Astrocyte (in vitro differentiated cells and primary cell): ENCODE results near the gene RGR. TPM values are rescaled to one million over a fixed set of nuclear protein-coding genes. Genes with fewer than 3 reads are reported as not detected.
"Not testable (repeated sequence)": the region's sequence is repeated elsewhere in the genome, so short reads cannot be mapped to it uniquely, and the experiment has no call there.

Source experiments
- DNase-seq: peaks from one replicate; pipeline ENCODE4 v3.0.0-alpha.2; 2010; ENCODE audit warnings: low read depth
- FAIRE-seq: peaks from 2 replicates; lab custom pipeline; 2011; peaks lifted over from hg19 to GRCh38; lab: Jason Lieb, UNC
- H2AFZ ChIP-seq: 2 replicates; pipeline ENCODE4 v1.6.0; 2012; ENCODE audit warnings: low read depth, low read length, inconsistent platforms
- H3K27ac ChIP-seq: 2 replicates; pipeline ENCODE4 v1.5.1; 2011; ENCODE audit warnings: low read depth, low read length, inconsistent platforms
- H3K27me3 ChIP-seq: 2 replicates; pipeline ENCODE4 v1.6.0; 2011; ENCODE audit warnings: low read length, inconsistent platforms; ENCODE audit not compliant: insufficient read depth
- H3K36me3 ChIP-seq: 2 replicates; pipeline ENCODE4 v1.5.1; 2011; ENCODE audit warnings: low read length, inconsistent platforms; ENCODE audit not compliant: insufficient read depth
- H3K4me1 ChIP-seq: 2 replicates; pipeline ENCODE4 v1.5.1; 2011; ENCODE audit warnings: low read length, inconsistent platforms; ENCODE audit not compliant: insufficient read depth
- H3K4me2 ChIP-seq: 2 replicates; pipeline ENCODE4 v1.6.0; 2012; ENCODE audit warnings: low read length, inconsistent platforms
- H3K4me3 ChIP-seq: 2 replicates; pipeline ENCODE4 v1.5.1; 2011; ENCODE audit warnings: low read depth, mild to moderate bottlenecking, low read length, inconsistent platforms; ENCODE audit not compliant: insufficient read depth
- H3K79me2 ChIP-seq: 2 replicates; pipeline ENCODE4 v1.6.0; 2012; ENCODE audit warnings: mild to moderate bottlenecking, low read length, inconsistent platforms; ENCODE audit not compliant: insufficient read depth
- H3K9ac ChIP-seq: 2 replicates; pipeline ENCODE4 v1.6.0; 2012; ENCODE audit warnings: mild to moderate bottlenecking, low read length, inconsistent platforms
- H3K9me3 ChIP-seq: 2 replicates; pipeline ENCODE4 v1.5.1; 2012; ENCODE audit warnings: low read depth, mild to moderate bottlenecking, low read length, inconsistent platforms; ENCODE audit not compliant: insufficient read depth
- H4K20me1 ChIP-seq: 2 replicates; pipeline ENCODE4 v1.6.0; 2012; ENCODE audit warnings: low read length, inconsistent platforms; ENCODE audit not compliant: insufficient read depth
- H3K27ac Mint-ChIP-seq: one replicate; pipeline ENCODE4 v1.8.0; 2021; ENCODE audit warnings: mild to moderate bottlenecking, mixed read lengths; ENCODE audit not compliant: unreplicated experiment
- H3K27me3 Mint-ChIP-seq: one replicate; pipeline ENCODE4 v1.8.0; 2021; ENCODE audit warnings: low read depth, mixed read lengths; ENCODE audit not compliant: unreplicated experiment
- H3K36me3 Mint-ChIP-seq: one replicate; pipeline ENCODE4 v1.8.0; 2021; ENCODE audit warnings: low read depth, mixed read lengths; ENCODE audit not compliant: unreplicated experiment
- H3K4me1 Mint-ChIP-seq: one replicate; pipeline ENCODE4 v1.8.0; 2021; ENCODE audit warnings: low read depth, mixed read lengths; ENCODE audit not compliant: unreplicated experiment
- H3K4me3 Mint-ChIP-seq: one replicate; pipeline ENCODE4 v1.8.0; 2021; ENCODE audit warnings: mild to moderate bottlenecking, moderate library complexity, mixed read lengths; ENCODE audit not compliant: unreplicated experiment
- H3K9me3 Mint-ChIP-seq: one replicate; pipeline ENCODE4 v1.8.0; 2021; ENCODE audit warnings: mild to moderate bottlenecking, mixed read lengths; ENCODE audit not compliant: unreplicated experiment
- EZH2 ChIP-seq: IDR thresholded peaks from 2 replicates; pipeline ENCODE4 v1.6.1; 2012; ENCODE audit warnings: mild to moderate bottlenecking, low read length, inconsistent platforms; ENCODE audit not compliant: insufficient read depth
- total RNA-seq: library from RNA; stranded (reverse); gene quantifications from 2 replicates; pipeline ENCODE4 v1.2.1, GENCODE V29; 2021
- TF ChIP-seq, protein P1 (sequence below): IDR thresholded peaks from 2 replicates; pipeline ENCODE4 v1.5.1; 2011; ENCODE audit warnings: low read depth, mild to moderate bottlenecking, inconsistent platforms, low read length, moderate library complexity; ENCODE audit not compliant: insufficient read depth

Gene RGR
- total RNA-seq, 1 donor from 2014 or later: not detected

DNA sequence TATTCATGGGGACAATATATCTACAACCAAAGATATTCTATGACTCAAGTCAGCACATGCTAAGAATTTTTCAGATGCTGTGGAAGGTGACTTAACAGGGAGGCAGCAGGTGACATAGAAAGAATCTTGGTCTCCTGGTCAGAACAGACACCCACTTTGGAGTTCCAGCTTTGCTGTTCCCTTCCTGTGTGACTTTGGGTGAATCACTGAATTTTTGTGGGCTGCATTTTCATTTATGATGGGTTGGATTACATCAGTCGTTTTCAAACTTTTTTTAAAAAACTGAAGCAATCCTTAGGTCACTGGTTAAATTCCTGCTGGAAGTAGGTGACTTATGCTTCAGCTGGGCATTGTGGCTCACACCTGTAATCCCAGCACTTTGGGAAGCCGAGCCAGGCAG, 24.9 kb downstream of the RGR start:
- H3K4me2 ChIP-seq: peak overlapping the region; percentile 43
- H3K79me2 ChIP-seq: no peaks in the 10 kb centered on the region
- Mint-ChIP-seq H3K4me1 (peaks cover 3% of the 10 kb centered on the region), H3K27me3 (no peaks in the 10 kb centered on the region), H3K27ac (peak overlapping the region; percentile 77), H3K9me3 (no peaks in the 10 kb centered on the region), H3K4me3 (no peak overlapping the region), H3K36me3 (no peaks in the 10 kb centered on the region)
- no peaks in the 10 kb centered on the region for H3K36me3 ChIP-seq
- H3K27me3 ChIP-seq: no peaks in the 10 kb centered on the region
- H3K4me1 ChIP-seq: peaks cover 10% of the 10 kb centered on the region
- DNase-seq (peak; percentile 83), FAIRE-seq (peak; percentile 56)
- no peak overlapping the region for H3K27ac ChIP-seq
- H3K4me3 ChIP-seq: no peak overlapping the region
- H3K9me3 ChIP-seq: no peaks in the 10 kb centered on the region
- no peak overlapping the region for H3K9ac ChIP-seq
- H4K20me1 ChIP-seq: no peaks in the 10 kb centered on the region
- no peak overlapping the region for H2AFZ ChIP-seq
- TF ChIP-seq EZH2: no peak
- TF ChIP-seq, protein P1, sequence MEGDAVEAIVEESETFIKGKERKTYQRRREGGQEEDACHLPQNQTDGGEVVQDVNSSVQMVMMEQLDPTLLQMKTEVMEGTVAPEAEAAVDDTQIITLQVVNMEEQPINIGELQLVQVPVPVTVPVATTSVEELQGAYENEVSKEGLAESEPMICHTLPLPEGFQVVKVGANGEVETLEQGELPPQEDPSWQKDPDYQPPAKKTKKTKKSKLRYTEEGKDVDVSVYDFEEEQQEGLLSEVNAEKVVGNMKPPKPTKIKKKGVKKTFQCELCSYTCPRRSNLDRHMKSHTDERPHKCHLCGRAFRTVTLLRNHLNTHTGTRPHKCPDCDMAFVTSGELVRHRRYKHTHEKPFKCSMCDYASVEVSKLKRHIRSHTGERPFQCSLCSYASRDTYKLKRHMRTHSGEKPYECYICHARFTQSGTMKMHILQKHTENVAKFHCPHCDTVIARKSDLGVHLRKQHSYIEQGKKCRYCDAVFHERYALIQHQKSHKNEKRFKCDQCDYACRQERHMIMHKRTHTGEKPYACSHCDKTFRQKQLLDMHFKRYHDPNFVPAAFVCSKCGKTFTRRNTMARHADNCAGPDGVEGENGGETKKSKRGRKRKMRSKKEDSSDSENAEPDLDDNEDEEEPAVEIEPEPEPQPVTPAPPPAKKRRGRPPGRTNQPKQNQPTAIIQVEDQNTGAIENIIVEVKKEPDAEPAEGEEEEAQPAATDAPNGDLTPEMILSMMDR: no peak

DNA sequence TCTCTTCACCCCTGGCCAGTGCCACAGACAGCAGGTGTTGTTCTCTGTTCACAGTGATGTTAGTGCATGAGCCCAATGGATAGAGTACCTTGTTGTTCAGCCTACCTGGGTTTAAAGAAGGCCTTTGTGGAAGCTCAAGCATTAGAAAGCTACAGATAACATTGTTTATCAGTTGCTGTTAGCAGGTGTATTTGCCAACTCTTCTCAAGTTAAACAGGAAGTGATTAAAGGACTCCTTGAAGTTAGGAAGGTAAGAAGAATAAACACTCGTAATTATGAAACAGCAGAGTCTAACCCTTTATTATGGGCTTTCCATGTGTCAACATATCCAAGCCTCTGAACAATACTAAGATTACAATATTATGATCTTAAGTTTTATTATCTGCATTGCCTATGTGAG, 25.9 kb downstream of the RGR start:
- H2AFZ ChIP-seq: no peak overlapping the region
- no peak overlapping the region for H3K27ac ChIP-seq
- Mint-ChIP-seq H3K36me3 (no peaks in the 10 kb centered on the region), H3K4me1 (peaks cover 3% of the 10 kb centered on the region), H3K27ac (no peak overlapping the region), H3K9me3 (no peaks in the 10 kb centered on the region), H3K27me3 (no peaks in the 10 kb centered on the region), H3K4me3 (no peak overlapping the region)
- H3K9ac ChIP-seq: no peak overlapping the region
- peaks cover 7% of the 10 kb centered on the region for H3K4me1 ChIP-seq
- no peak overlapping the region for H3K4me3 ChIP-seq
- no peak for TF ChIP-seq EZH2
- TF ChIP-seq, protein P1: no peak
- no peak for FAIRE-seq
- no peaks in the 10 kb centered on the region for H3K27me3 ChIP-seq
- H4K20me1 ChIP-seq: no peaks in the 10 kb centered on the region
- H3K79me2 ChIP-seq: no peaks in the 10 kb centered on the region
- no peaks in the 10 kb centered on the region for H3K36me3 ChIP-seq
- no peak for DNase-seq
- H3K4me2 ChIP-seq: no peak overlapping the region
- no peaks in the 10 kb centered on the region for H3K9me3 ChIP-seq

DNA sequence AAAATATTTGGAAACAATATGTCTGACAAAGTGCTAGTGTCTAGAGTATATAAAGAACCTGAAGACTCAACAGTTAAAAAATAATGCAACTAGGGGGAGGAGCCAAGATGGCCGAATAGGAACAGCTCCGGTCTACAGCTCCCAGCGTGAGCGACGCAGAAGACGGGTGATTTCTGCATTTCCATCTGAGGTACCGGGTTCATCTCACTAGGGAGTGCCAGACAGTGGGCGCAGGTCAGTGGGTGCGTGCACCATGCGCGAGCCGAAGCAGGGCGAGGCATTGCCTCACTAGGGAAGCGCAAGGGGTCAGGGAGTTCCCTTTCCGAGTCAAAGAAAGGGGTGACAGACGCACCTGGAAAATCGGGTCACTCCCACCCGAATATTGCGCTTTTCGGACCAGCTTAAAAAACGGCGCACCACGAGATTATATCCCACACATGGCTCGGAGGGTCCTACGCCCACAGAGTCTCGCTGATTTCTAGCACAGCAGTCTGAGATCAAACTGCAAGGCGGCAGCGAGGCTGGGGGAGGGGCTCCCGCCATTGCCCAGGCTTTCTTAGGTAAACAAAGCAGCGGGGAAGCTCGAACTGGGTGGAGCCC, 35.1 kb downstream of the RGR start:
- H4K20me1 ChIP-seq, H3K9ac ChIP-seq, H3K27ac ChIP-seq, H3K36me3 Mint-ChIP-seq, H3K79me2 ChIP-seq, H3K4me1 ChIP-seq, H3K27me3 ChIP-seq, DNase-seq, FAIRE-seq, H3K4me3 Mint-ChIP-seq, H3K27ac Mint-ChIP-seq, H3K36me3 ChIP-seq, H2AFZ ChIP-seq, H3K4me3 ChIP-seq, H3K9me3 Mint-ChIP-seq, H3K27me3 Mint-ChIP-seq, H3K4me2 ChIP-seq, H3K9me3 ChIP-seq, H3K4me1 Mint-ChIP-seq: not testable (repeated sequence)
